Measurements from ENCODE around the gene PKIB.

PKIB gene

DNA sequence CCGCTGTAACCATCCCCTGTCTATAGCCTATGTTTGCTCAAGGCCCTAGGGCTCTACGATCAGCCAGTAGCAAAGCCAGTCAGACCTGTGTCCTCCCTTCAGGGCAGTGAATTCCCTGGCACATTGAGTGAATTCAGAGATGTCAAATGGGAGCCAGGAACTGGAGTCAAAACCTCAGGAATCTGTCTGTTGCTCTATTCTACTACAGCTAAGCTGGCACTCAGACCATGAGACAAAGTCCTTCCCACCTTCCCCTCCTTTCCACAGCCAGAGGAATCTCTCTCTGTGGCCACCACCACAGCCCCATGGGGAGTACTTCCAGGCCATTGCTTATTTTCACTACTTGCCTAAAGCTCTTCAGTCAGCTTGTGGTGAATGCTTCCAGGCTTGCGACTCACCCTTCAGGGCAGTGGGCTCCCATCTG, 82.0 kb downstream of the PKIB start:
- H3K36me3 ChIP-seq (replicated peaks; ENCODE audit: insufficient read depth, low read length), result no peaks in the 10 kb centered on the region
- H3K27me3 ChIP-seq (replicated peaks; ENCODE audit: insufficient read depth, low read length), result no peaks in the 10 kb centered on the region
- H3K4me1 ChIP-seq (ENCODE audit: low read length), result no peaks in the 10 kb centered on the region
- TF ChIP-seq EZH2 (optimal IDR thresholded peaks at IDR 0.05; ENCODE audit: low read depth, low read length) (no peak), EZH2phosphoT487 (IDR thresholded peaks at IDR 0.05; ENCODE audit: low read length) (no peak)
- TF ChIP-seq, protein P1, sequence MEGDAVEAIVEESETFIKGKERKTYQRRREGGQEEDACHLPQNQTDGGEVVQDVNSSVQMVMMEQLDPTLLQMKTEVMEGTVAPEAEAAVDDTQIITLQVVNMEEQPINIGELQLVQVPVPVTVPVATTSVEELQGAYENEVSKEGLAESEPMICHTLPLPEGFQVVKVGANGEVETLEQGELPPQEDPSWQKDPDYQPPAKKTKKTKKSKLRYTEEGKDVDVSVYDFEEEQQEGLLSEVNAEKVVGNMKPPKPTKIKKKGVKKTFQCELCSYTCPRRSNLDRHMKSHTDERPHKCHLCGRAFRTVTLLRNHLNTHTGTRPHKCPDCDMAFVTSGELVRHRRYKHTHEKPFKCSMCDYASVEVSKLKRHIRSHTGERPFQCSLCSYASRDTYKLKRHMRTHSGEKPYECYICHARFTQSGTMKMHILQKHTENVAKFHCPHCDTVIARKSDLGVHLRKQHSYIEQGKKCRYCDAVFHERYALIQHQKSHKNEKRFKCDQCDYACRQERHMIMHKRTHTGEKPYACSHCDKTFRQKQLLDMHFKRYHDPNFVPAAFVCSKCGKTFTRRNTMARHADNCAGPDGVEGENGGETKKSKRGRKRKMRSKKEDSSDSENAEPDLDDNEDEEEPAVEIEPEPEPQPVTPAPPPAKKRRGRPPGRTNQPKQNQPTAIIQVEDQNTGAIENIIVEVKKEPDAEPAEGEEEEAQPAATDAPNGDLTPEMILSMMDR (IDR thresholded peaks at IDR 0.05; ENCODE audit: low read length), result no peak
- no peak overlapping the region for H3K27ac ChIP-seq (ENCODE audit: low read length)
- no peaks in the 10 kb centered on the region for H3K9me2 ChIP-seq (replicated peaks; ENCODE audit: insufficient read depth, low read length)
- H3F3A ChIP-seq (ENCODE audit: insufficient read depth, low read length), result no peaks in the 10 kb centered on the region
- H3K4me3 ChIP-seq (ENCODE audit: low read length), result no peak overlapping the region
- H3K79me2 ChIP-seq (ENCODE audit: low read length), result no peaks in the 10 kb centered on the region
- H3K9ac ChIP-seq (ENCODE audit: low read length), result no peak overlapping the region
- H3K4me2 ChIP-seq (ENCODE audit: low read depth, low read length), result no peak overlapping the region
- no peaks in the 10 kb centered on the region for H4K20me1 ChIP-seq (ENCODE audit: insufficient read depth, low read length)
- H3K9me3 ChIP-seq (replicated peaks; ENCODE audit: insufficient read depth, low read length), result no peaks in the 10 kb centered on the region
- DNase-seq, result no peak
- no peak overlapping the region for H2AFZ ChIP-seq (ENCODE audit: low read length)

DNA sequence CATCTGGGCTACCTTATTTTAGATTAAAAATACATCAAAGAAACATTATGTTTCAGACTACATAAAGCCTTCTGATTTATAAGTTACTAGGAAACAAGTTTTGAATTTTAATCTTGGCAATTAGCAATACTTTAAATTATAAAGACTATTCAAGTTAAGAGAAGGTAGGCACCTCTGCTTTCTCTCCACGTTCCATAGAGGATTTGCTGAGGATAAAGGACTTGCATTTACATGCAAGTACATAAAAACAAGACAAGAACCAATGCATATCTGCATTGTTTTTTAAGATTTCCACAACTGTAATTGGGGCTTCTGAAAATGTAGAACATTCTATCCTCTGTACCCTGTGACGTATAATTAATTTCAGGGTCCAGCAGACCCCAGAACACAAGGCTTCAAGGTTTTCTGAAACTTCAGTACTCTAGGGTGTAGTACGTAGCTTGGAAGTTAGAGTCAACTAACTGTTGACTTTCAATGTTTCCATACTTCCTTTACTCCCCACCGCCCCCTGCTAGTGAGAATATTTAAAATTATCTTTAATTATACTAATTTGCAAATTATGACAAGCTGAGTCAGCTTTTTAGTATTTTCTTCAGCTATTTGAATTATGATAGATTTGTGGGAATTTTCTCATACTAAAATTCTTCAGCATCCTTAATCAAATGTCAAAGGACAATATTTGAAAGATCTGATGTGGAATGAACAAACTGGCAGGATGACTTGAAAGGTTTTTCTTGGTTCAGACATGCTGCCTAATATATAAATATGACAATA, 82.8 kb downstream of the PKIB start:
- H3K4me3 ChIP-seq (ENCODE audit: low read length), result no peak overlapping the region
- no peak overlapping the region for H3K27ac ChIP-seq (ENCODE audit: low read length)
- H4K20me1 ChIP-seq (ENCODE audit: insufficient read depth, low read length), result no peaks in the 10 kb centered on the region
- H3F3A ChIP-seq (ENCODE audit: insufficient read depth, low read length), result no peaks in the 10 kb centered on the region
- no peaks in the 10 kb centered on the region for H3K36me3 ChIP-seq (replicated peaks; ENCODE audit: insufficient read depth, low read length)
- no peaks in the 10 kb centered on the region for H3K27me3 ChIP-seq (replicated peaks; ENCODE audit: insufficient read depth, low read length)
- no peaks in the 10 kb centered on the region for H3K4me1 ChIP-seq (ENCODE audit: low read length)
- H3K9me2 ChIP-seq (replicated peaks; ENCODE audit: insufficient read depth, low read length), result no peaks in the 10 kb centered on the region
- TF ChIP-seq, protein P1 (IDR thresholded peaks at IDR 0.05; ENCODE audit: low read length), result no peak
- no peak for TF ChIP-seq EZH2 (optimal IDR thresholded peaks at IDR 0.05; ENCODE audit: low read depth, low read length)
- TF ChIP-seq EZH2phosphoT487 (IDR thresholded peaks at IDR 0.05; ENCODE audit: low read length), result no peak
- no peak overlapping the region for H3K4me2 ChIP-seq (ENCODE audit: low read depth, low read length)
- no peaks in the 10 kb centered on the region for H3K9me3 ChIP-seq (replicated peaks; ENCODE audit: insufficient read depth, low read length)
- H3K9ac ChIP-seq (ENCODE audit: low read length), result no peak overlapping the region
- no peak for DNase-seq
- H2AFZ ChIP-seq (ENCODE audit: low read length), result no peak overlapping the region
- H3K79me2 ChIP-seq (ENCODE audit: low read length), result no peaks in the 10 kb centered on the region

DNA sequence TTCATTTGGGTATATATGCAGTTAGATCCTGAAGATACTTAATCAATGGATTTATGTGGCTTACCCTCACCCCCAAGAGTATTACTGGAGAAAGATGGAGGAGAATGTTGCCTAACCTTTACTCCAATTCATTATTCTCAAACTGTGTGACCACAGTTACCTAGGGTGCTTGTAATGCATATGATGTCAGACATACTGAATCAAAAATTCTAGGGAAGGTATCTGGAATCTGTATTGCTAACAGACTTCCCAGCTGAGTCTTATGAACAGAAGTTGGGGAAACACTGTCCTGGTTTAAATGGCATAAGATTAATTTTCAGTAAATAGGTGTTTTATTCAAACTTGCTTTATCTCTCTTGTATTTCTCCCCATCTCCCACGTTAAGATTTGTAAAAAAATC, 83.9 kb downstream of the PKIB start:
- no peak for DNase-seq
- no peak overlapping the region for H3K4me2 ChIP-seq (ENCODE audit: low read depth, low read length)
- TF ChIP-seq EZH2phosphoT487 (IDR thresholded peaks at IDR 0.05; ENCODE audit: low read length), result no peak
- TF ChIP-seq, protein P1 (IDR thresholded peaks at IDR 0.05; ENCODE audit: low read length), result no peak
- TF ChIP-seq EZH2 (optimal IDR thresholded peaks at IDR 0.05; ENCODE audit: low read depth, low read length), result no peak
- no peaks in the 10 kb centered on the region for H3K27me3 ChIP-seq (replicated peaks; ENCODE audit: insufficient read depth, low read length)
- no peaks in the 10 kb centered on the region for H4K20me1 ChIP-seq (ENCODE audit: insufficient read depth, low read length)
- no peaks in the 10 kb centered on the region for H3K9me3 ChIP-seq (replicated peaks; ENCODE audit: insufficient read depth, low read length)
- H3F3A ChIP-seq (ENCODE audit: insufficient read depth, low read length), result no peaks in the 10 kb centered on the region
- no peak overlapping the region for H3K4me3 ChIP-seq (ENCODE audit: low read length)
- H3K36me3 ChIP-seq (replicated peaks; ENCODE audit: insufficient read depth, low read length), result no peaks in the 10 kb centered on the region
- H3K9ac ChIP-seq (ENCODE audit: low read length), result no peak overlapping the region
- H2AFZ ChIP-seq (ENCODE audit: low read length), result no peak overlapping the region
- H3K27ac ChIP-seq (ENCODE audit: low read length), result no peak overlapping the region
- no peaks in the 10 kb centered on the region for H3K79me2 ChIP-seq (ENCODE audit: low read length)
- H3K9me2 ChIP-seq (replicated peaks; ENCODE audit: insufficient read depth, low read length), result no peaks in the 10 kb centered on the region
- no peaks in the 10 kb centered on the region for H3K4me1 ChIP-seq (ENCODE audit: low read length)
